NCI-H446 treated with DMSO at 0.1 percent for 48 hours (cell line): ENCODE data around the gene STAC3.

ENCODE experiments used
- DNase-seq: peaks from one replicate; lab custom pipeline; 2025; lab: John Stamatoyannopoulos, UW

Gene STAC3

DNA sequence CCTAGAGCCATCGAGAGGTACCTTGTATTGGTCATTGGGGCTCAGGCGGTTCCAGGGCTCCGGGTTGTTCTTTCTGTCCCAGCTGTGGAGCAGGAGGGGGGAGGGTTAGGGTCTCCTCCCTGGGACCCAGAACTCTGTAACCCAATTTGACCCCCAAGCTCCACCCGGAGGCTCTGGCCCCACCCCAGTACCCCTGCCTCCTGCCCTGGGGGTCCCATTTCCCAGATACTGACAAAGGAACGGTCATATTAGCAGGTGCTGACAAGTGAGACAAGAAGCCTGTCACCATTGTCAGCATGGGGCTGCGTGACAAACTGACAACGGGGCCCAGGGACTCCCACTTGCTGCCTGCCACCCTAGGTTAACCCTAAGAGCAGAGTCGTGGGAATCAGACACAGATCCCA lies 15.3 kb downstream of the STAC3 start:
- DNase-seq = no peak

- DNase-seq = no peak
These were observed 15.8 kb downstream of the STAC3 start for GRCh38 chr12:57235017-57235727.

- no peak for DNase-seq
These were observed 16.4 kb downstream of the STAC3 start for GRCh38 chr12:57234571-57235016.

- no peak for DNase-seq
These were observed 16.8 kb downstream of the STAC3 start for GRCh38 chr12:57234233-57234570.

DNA sequence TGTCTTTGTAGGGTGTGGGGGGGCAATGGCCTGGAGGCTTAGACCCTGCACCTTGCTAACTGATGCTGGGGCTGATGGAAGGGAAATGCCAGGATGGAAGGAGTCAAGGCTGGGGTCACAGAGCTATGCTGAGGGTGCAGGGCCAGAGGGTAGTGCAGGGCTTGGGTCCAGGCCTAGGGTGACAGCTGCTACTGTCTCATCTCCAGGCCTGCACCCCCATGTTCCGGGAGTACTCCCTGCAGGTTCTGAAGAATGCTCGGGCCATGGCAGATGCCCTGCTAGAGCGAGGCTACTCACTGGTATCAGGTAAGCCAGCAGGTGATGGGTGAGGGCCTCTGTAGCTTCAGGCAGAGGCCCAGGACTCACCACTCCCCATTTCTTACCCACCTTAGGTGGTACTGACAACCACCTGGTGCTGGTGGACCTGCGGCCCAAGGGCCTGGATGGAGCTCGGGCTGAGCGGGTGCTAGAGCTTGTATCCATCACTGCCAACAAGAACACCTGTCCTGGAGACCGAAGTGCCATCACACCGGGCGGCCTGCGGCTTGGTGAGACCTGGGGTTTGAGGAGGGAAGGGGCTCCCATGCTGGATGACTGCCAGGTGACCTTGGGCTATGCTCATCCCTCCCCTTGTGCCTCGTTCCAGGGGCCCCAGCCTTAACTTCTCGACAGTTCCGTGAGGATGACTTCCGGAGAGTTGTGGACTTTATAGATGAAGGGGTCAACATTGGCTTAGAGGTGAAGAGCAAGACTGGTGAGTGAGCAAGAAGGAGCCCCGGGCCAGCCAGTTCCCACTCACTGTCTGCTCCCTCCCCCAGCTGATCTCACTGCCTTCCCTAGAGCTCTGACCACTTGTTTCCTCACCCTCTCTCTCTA lies 17.4 kb downstream of the STAC3 start:
- no peak for DNase-seq

GRCh38 chr12:57232156-57232756 lies 18.7 kb downstream of the STAC3 start:
- no peak for DNase-seq

- no peak for DNase-seq
These were observed 19.5 kb downstream of the STAC3 start for GRCh38 chr12:57231276-57232021.

DNA sequence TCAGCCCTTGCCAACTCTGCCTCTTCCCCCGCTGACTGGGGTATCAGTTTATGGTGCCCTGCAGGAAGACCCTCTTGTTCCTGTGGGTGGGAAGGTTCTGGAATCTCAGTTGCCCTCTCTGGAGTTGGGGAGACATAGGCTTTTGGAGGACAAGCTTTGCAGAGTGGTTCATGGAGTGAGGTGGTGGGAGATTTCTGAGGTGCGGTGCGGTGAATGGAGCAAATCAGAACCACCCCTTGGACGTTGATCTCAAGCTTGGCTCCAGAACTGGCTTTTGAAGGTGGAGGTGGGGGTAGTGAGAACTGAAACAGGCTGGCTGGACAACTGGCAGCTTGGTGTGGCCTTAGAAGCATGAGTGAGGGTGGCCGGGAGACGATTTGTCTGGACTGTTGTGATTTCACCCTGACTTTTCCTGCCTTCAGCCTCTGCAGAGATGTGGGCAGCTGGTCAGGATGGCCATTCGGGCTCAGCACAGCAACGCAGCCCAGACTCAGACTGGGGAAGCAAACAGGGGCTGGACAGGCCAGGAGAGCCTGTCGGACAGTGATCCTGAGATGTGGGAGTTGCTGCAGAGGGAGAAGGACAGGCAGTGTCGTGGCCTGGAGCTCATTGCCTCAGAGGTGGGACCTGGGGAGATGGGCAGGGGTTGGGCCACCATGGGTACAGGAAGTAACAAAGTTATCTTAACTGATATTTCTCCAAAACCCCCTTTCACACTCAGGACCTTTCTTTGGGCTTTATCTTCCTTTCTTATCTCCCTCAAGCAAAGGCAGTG lies 20.4 kb downstream of the STAC3 start:
- no peak for DNase-seq

GRCh38 chr12:57229634-57230380 lies 21.2 kb downstream of the STAC3 start, which contains the start of gene SHMT2:
Gene SHMT2, plus strand, starts transcription at chr12:57229711. Its CDS starts 68 bp downstream, at chr12:57229779.
- peak; percentile 87 for DNase-seq

- DNase-seq = no peak
These were observed 21.8 kb downstream of the STAC3 start for GRCh38 chr12:57229046-57229633.

GRCh38 chr12:57227315-57228115 lies 23.5 kb downstream of the STAC3 start:
- DNase-seq = no peak

DNA sequence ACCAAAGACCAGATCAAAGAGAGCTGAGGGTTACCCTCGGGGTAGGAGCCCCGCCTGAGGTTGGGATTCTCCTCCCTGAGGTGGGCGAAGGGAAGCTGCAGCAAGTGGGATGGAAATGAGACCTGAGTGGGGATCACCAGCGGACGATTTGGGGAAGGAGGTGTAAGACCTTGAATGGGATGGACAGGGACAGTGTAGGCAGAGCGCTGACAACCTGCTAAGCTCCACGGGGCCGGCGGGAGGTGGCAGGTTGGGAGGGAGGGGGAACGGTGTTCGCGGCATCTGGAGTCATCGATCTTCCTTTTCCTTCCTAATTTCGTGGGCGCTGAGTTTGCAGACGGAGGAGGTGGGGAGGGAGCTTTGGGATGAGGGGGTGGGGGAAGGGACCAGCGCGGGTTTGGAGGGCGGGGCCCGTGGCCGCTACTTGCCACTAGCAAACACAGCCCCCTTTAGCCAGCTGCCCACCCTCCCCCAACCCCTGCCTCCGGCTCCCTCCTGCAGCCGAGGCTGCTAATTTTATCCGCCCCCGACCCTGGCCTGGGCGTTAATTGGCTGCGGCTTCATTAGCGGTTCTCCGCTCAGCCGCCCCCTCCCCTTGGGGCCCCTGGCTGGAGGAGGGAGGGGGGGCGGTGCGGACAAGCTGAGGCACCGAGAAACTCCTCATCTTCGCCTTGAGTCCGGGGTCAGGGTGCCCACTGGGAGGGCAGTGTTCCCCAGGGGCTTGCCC lies 24.2 kb downstream of the STAC3 start:
- DNase-seq = no peak

- DNase-seq = no peak
These were observed 25.2 kb downstream of the STAC3 start for GRCh38 chr12:57225680-57226210.

DNA sequence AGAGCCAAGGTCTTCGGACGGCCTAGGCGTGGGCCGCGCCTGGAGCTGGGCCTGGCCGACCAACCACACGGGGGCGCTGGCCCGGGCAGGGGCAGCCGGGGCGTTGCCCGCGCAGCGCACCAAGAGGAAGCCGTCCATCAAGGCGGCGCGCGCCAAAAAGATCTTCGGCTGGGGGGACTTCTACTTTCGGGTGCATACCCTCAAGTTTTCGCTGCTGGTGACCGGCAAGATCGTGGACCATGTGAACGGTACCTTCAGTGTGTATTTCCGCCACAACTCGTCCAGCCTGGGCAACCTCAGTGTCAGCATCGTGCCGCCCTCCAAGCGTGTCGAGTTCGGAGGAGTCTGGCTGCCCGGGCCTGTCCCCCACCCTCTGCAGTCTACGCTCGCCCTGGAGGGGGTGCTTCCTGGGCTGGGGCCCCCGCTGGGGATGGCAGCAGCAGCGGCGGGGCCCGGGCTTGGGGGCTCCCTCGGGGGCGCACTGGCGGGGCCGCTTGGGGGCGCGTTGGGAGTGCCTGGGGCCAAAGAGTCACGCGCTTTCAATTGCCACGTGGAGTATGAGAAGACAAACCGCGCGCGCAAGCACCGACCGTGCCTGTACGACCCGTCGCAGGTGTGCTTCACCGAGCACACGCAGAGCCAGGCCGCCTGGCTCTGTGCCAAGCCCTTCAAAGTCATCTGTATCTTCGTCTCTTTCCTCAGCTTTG lies 25.9 kb downstream of the STAC3 start:
- DNase-seq = no peak

DNA sequence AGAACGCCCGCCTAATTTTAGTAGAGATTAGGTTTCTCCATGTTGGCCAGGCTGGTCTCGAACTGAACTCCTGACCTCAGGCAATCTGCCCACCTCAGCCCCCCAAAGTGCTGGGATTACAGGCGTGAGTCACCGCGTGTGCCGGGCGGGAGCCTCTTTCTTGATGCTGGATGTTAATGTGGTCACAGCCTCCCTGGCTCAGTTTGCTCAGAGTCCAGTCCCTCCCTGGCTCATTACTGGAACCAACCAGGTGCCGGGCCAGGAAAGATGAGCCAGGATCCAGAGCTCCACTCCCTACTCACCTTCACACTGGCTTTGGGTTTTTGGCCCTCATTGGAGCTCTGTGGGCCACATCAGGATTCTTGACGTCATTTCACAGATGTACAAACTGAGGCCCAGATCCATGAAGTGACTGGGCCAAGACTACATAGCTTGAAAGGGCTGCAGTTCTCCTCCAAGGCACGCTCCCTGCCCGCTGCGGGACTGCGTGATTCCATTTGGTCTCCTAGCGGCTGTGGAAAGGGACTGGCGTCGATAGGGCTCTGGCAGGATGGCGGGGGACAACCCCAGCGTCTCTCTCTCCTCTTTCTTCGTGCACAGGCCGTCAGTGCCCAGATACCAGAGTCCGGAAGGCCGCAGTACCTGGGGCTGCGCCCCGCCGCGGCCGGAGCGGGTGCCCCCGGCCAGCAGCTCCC lies 26.6 kb downstream of the STAC3 start:
- DNase-seq = no peak

- DNase-seq = no peak
These were observed 27.5 kb downstream of the STAC3 start for GRCh38 chr12:57223191-57224165.
